WI38 (cell line): Measurements from ENCODE around the gene INTS7.
"Not testable (repeated sequence)": the region's sequence is repeated elsewhere in the genome, so short reads cannot be mapped to it uniquely, and the experiment has no call there.

Source experiments
- H3K4me3 ChIP-seq: 2 replicates; pipeline ENCODE4 v1.5.1; 2011; ENCODE audit warnings: low read depth, mild to moderate bottlenecking, control low read depth, low read length
- CTCF ChIP-seq: IDR thresholded peaks from 2 replicates; pipeline ENCODE4 v1.5.1; 2012; ENCODE audit warnings: low read depth, mild to moderate bottlenecking, control low read depth, low read length

INTS7 gene

GRCh38 chr1:211973541-211973940 lies 61.8 kb downstream of the INTS7 start:
- no peak for TF ChIP-seq CTCF
- no peak overlapping the region for H3K4me3 ChIP-seq

- no peak for TF ChIP-seq CTCF
Measured at GRCh38 chr1:211968200-211968834, 67.0 kb downstream of the INTS7 start.

GRCh38 chr1:211967704-211968103 lies 67.7 kb downstream of the INTS7 start:
- no peak for TF ChIP-seq CTCF

More at GRCh38 chr1:211968200-211968834, 67.0 kb downstream of the INTS7 start:
- no peak overlapping the region for H3K4me3 ChIP-seq

GRCh38 chr1:211965108-211965805 lies 70.1 kb downstream of the INTS7 start:
- no peak for TF ChIP-seq CTCF
- no peak overlapping the region for H3K4me3 ChIP-seq

More at GRCh38 chr1:211967704-211968103, 67.7 kb downstream of the INTS7 start:
- H3K4me3 ChIP-seq: no peak overlapping the region

- TF ChIP-seq CTCF: no peak
- H3K4me3 ChIP-seq: no peak overlapping the region
Measured at GRCh38 chr1:211959680-211960079, 75.7 kb downstream of the INTS7 start.

GRCh38 chr1:211959221-211959620 lies 76.1 kb downstream of the INTS7 start:
- TF ChIP-seq CTCF: no peak
- H3K4me3 ChIP-seq: no peak overlapping the region

GRCh38 chr1:211954028-211954427 lies 81.3 kb downstream of the INTS7 start:
- not testable (repeated sequence) for H3K4me3 ChIP-seq

- not testable (repeated sequence) for H3K4me3 ChIP-seq
Measured at GRCh38 chr1:211953543-211953942, 81.8 kb downstream of the INTS7 start.
